Keratinocyte (primary cell): ENCODE measurements around the gene DZIP1L. TPM values are rescaled to one million over a fixed set of nuclear protein-coding genes. Genes with fewer than 3 reads are reported as not detected.

ENCODE experiments used
- DNase-seq: peaks from one replicate; pipeline ENCODE4 v3.0.0-alpha.2; 2011; ENCODE audit warnings: low read depth, missing footprints, low spot score
- FAIRE-seq: peaks from 2 replicates; lab custom pipeline; 2011; peaks lifted over from hg19 to GRCh38; lab: Jason Lieb, UNC
- H2AFZ ChIP-seq: 2 replicates; pipeline ENCODE4 v1.6.0; 2012; ENCODE audit warnings: low read length, control low read depth, inconsistent platforms; ENCODE audit not compliant: control insufficient read depth
- H3K27ac ChIP-seq: 2 replicates; pipeline ENCODE4 v1.5.1; 2011; ENCODE audit warnings: low read length; ENCODE audit not compliant: control insufficient read depth, insufficient read depth
- H3K27me3 ChIP-seq: 3 replicates; pipeline ENCODE4 v1.6.0; 2011; ENCODE audit warnings: low read length; ENCODE audit not compliant: control insufficient read depth, insufficient read depth; ENCODE audit errors: extremely low read depth
- H3K36me3 ChIP-seq, 2 experiments: 2 replicates in 1 of 2; 3 replicates in 1 of 2; pipeline ENCODE4 v1.5.1; 2011; ENCODE audit warnings: low read length in 2 of 2, mild to moderate bottlenecking in 1 of 2; ENCODE audit not compliant: control insufficient read depth in 2 of 2, insufficient read depth in 2 of 2; ENCODE audit errors: extremely low read depth in 1 of 2
- H3K4me1 ChIP-seq: 3 replicates; pipeline ENCODE4 v1.5.1; 2011; ENCODE audit warnings: low read length; ENCODE audit not compliant: control insufficient read depth, insufficient read depth; ENCODE audit errors: extremely low read depth
- H3K4me2 ChIP-seq: 3 replicates; pipeline ENCODE4 v1.6.0; 2011; ENCODE audit warnings: low read depth, low read length; ENCODE audit not compliant: control insufficient read depth, insufficient read depth; ENCODE audit errors: extremely low read depth
- H3K4me3 ChIP-seq, 3 experiments: fragments of 200-600 bp in 1 of 3; sonication (generic) in 1 of 3; 2 replicates in 2 of 3; 3 replicates in 1 of 3; pipeline ENCODE4 v1.5.1; 2011 to 2016; ENCODE audit warnings: low read length in 3 of 3, mild to moderate bottlenecking in 3 of 3, control low read depth in 2 of 3, inconsistent platforms in 1 of 3, low read depth in 1 of 3, mixed read lengths in 1 of 3, mixed run types in 1 of 3, moderate library complexity in 1 of 3; ENCODE audit not compliant: control insufficient read depth in 2 of 3, insufficient read depth in 2 of 3; ENCODE audit errors: extremely low read depth in 1 of 3
- H3K79me2 ChIP-seq: 2 replicates; pipeline ENCODE4 v1.6.0; 2012; ENCODE audit warnings: low read length; ENCODE audit not compliant: control insufficient read depth, insufficient read depth
- H3K9ac ChIP-seq: 3 replicates; pipeline ENCODE4 v1.6.0; 2011; ENCODE audit warnings: low read length; ENCODE audit not compliant: control insufficient read depth, insufficient read depth; ENCODE audit errors: extremely low read depth
- H3K9me1 ChIP-seq: 3 replicates; pipeline ENCODE4 v1.6.0; 2011; ENCODE audit warnings: low read length; ENCODE audit not compliant: control insufficient read depth, insufficient read depth; ENCODE audit errors: extremely low read depth
- H3K9me3 ChIP-seq: 2 replicates; pipeline ENCODE4 v1.5.1; 2012; ENCODE audit warnings: low read depth, low read length; ENCODE audit not compliant: control insufficient read depth
- H4K20me1 ChIP-seq: 3 replicates; pipeline ENCODE4 v1.6.0; 2011; ENCODE audit warnings: low read length; ENCODE audit not compliant: control insufficient read depth, insufficient read depth; ENCODE audit errors: extremely low read depth
- EZH2 ChIP-seq: IDR thresholded peaks from one replicate; pipeline ENCODE4 v1.6.1; 2012; ENCODE audit warnings: inconsistent platforms, mild to moderate bottlenecking, low read length, moderate library complexity
- dilution Hi-C: fragments of 300-500 bp; cut with MboI; formaldehyde crosslinking; loops from one replicate; pipeline ENCODE4 v1.7.0; 2020; ENCODE audit warnings: low sequenced_read_pairs; ENCODE audit not compliant: extremely low pct_ligation_motif_present
- polyA plus RNA-seq, 5 experiments: library from polyadenylated mRNA; depleted of rRNA in 3 of 5; stranded (reverse) in 3 of 5; stranded (forward) in 1 of 5; unstranded in 1 of 5; fragments of >200 nt; gene quantifications; 1 replicate in 1 of 5; 2 replicates in 3 of 5; 3 replicates in 1 of 5; pipeline versions ENCODE4 v1.2.1 to v1.2.3, GENCODE V29; 2011 to 2012; ENCODE audit warnings: missing spikeins in 2 of 5, low read depth in 1 of 5, low replicate concordance in 1 of 5
- TF ChIP-seq, protein P1 (sequence below), 3 experiments: IDR thresholded peaks in 1 of 3; conservative IDR thresholded peaks in 1 of 3; optimal IDR thresholded peaks in 1 of 3; 2 replicates in 2 of 3; 3 replicates in 1 of 3; pipeline versions ENCODE3 to v1.5.1; 2011; ENCODE audit warnings: low read length in 3 of 3, mild to moderate bottlenecking in 3 of 3, moderate library complexity in 2 of 3, control low read depth in 1 of 3, inconsistent platforms in 1 of 3; ENCODE audit not compliant: insufficient read depth in 2 of 3; ENCODE audit errors: extremely low read depth in 1 of 3

The DZIP1L gene
- polyA plus RNA-seq, 1 donor (not counting 4 experiments of a cell fraction or from before 2014, with no cell fraction given), result 1.7 TPM

DNA sequence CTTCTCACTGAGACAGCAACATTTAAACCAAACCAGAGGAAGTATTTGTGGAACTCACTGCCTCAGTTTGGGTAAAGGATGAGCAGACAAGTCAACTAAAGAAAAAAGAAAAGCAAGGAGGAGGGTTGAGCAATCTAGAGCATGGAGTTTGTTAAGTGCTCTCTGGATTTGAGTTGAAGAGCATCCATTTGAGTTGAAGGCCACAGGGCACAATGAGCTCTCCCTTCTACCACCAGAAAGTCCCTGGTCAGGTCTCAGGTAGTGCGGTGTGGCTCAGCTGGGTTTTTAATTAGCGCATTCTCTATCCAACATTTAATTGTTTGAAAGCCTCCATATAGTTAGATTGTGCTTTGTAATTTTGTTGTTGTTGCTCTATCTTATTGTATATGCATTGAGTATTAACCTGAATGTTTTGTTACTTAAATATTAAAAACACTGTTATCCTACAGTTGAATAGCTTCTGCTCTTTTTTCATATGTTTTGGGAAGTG lies 82.2 kb downstream of the DZIP1L start:
- H3K79me2 ChIP-seq, result no peaks in the 10 kb centered on the region
- H3K27me3 ChIP-seq, result no peaks in the 10 kb centered on the region
- no peak for DNase-seq
- H3K9me3 ChIP-seq, result no peaks in the 10 kb centered on the region
- no peaks in the 10 kb centered on the region for H3K36me3 ChIP-seq
- H3K9me1 ChIP-seq, result no peaks in the 10 kb centered on the region
- no peak overlapping the region for H3K9ac ChIP-seq
- FAIRE-seq, result no peak
- no peak overlapping the region for H2AFZ ChIP-seq
- no peak overlapping the region for H3K27ac ChIP-seq
- no peak overlapping the region for H3K4me2 ChIP-seq
- dilution Hi-C loops, result no loop called here
- no peaks in the 10 kb centered on the region for H4K20me1 ChIP-seq
- TF ChIP-seq EZH2, result no peak
- TF ChIP-seq, protein P1, sequence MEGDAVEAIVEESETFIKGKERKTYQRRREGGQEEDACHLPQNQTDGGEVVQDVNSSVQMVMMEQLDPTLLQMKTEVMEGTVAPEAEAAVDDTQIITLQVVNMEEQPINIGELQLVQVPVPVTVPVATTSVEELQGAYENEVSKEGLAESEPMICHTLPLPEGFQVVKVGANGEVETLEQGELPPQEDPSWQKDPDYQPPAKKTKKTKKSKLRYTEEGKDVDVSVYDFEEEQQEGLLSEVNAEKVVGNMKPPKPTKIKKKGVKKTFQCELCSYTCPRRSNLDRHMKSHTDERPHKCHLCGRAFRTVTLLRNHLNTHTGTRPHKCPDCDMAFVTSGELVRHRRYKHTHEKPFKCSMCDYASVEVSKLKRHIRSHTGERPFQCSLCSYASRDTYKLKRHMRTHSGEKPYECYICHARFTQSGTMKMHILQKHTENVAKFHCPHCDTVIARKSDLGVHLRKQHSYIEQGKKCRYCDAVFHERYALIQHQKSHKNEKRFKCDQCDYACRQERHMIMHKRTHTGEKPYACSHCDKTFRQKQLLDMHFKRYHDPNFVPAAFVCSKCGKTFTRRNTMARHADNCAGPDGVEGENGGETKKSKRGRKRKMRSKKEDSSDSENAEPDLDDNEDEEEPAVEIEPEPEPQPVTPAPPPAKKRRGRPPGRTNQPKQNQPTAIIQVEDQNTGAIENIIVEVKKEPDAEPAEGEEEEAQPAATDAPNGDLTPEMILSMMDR (optimal IDR thresholded peaks at IDR 0.05 in 1 of 3, IDR thresholded peaks at IDR 0.05 in 1 of 3, conservative IDR thresholded peaks at IDR 0.05 in 1 of 3; ENCODE audit: extremely low read depth in 1 of 3, insufficient read depth in 2 of 3, low read length in 3 of 3), result no peak
- H3K4me1 ChIP-seq, result no peaks in the 10 kb centered on the region
- no peak overlapping the region for H3K4me3 ChIP-seq

DNA sequence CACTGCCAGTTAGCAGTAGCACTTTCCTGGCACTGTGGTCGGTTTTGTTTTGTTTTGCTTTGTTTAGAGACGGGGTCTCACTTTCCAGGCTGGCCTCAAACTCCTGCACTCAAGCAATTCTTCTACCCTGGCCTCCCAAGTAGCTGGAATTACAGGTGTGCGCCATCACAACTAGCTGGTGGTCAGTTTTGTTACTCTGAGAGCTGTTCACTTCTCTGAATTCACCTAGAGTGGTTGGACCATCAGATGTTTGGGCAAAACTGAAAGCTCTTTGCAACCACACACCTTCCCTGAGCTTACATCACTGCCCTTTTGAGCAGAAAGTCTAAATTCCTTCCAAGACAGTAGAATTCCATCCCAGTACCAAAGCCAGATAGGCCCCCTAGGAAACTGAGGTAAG lies 82.8 kb downstream of the DZIP1L start:
- no peaks in the 10 kb centered on the region for H3K4me1 ChIP-seq
- H3K27ac ChIP-seq, result no peak overlapping the region
- no peak for TF ChIP-seq EZH2
- TF ChIP-seq, protein P1 (optimal IDR thresholded peaks at IDR 0.05 in 1 of 3, IDR thresholded peaks at IDR 0.05 in 1 of 3, conservative IDR thresholded peaks at IDR 0.05 in 1 of 3; ENCODE audit: extremely low read depth in 1 of 3, insufficient read depth in 2 of 3, low read length in 3 of 3), result no peak
- H3K9me1 ChIP-seq, result no peaks in the 10 kb centered on the region
- H4K20me1 ChIP-seq, result no peaks in the 10 kb centered on the region
- no peaks in the 10 kb centered on the region for H3K27me3 ChIP-seq
- H3K36me3 ChIP-seq, result no peaks in the 10 kb centered on the region
- no peaks in the 10 kb centered on the region for H3K79me2 ChIP-seq
- H3K9ac ChIP-seq, result no peak overlapping the region
- DNase-seq (no peak), FAIRE-seq (no peak)
- dilution Hi-C loops, result no loop called here
- no peaks in the 10 kb centered on the region for H3K9me3 ChIP-seq
- no peak overlapping the region for H3K4me2 ChIP-seq
- H3K4me3 ChIP-seq, result no peak overlapping the region
- H2AFZ ChIP-seq, result no peak overlapping the region
